HG03439 (cell line): Measurements from ENCODE around the gene SPATA13.
"Not testable (repeated sequence)": the region's sequence is repeated elsewhere in the genome, so short reads cannot be mapped to it uniquely, and the experiment has no call there.

Experiments
- ATAC-seq: cut with Tn5 transposase; IDR thresholded peaks from one replicate; pipeline ENCODE4 v1.9.1; 2021; ENCODE audit warnings: mild to moderate bottlenecking, moderate library complexity; ENCODE audit not compliant: unreplicated experiment

The SPATA13 gene

GRCh38 chr13:24307211-24308067 lies 146.9 kb downstream of the SPATA13 start:
- no peak for ATAC-seq

DNA sequence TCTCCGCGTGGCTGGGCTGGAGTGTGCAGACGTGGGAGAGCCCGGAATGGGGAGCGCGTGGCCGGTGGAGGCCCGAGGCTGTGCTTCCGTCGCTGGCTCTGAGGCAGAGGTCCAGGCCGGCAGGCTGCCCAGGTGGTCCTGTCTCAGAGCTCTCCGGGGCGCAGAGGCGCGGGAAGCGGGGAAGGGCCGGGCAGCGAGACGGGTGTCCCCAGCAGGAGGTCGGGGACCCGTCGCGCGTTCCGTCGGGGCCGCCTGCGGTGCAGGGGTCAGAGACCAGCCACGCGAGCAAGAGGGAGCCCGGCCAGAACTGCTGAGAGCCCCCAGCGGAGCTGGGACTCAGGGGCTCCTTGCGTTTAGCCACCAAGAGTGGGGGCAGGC lies 147.5 kb downstream of the SPATA13 start:
- no peak for ATAC-seq

- ATAC-seq = no peak
Measured at GRCh38 chr13:24308488-24309020, 148.0 kb downstream of the SPATA13 start.

- not testable (repeated sequence) for ATAC-seq
Measured at GRCh38 chr13:24309300-24309699, 148.8 kb downstream of the SPATA13 start, which contains the start of gene C1QTNF9. Gene C1QTNF9, plus strand, starts transcription at chr13:24309580. Its CDS starts 6,424 bp downstream, at chr13:24316004.

DNA sequence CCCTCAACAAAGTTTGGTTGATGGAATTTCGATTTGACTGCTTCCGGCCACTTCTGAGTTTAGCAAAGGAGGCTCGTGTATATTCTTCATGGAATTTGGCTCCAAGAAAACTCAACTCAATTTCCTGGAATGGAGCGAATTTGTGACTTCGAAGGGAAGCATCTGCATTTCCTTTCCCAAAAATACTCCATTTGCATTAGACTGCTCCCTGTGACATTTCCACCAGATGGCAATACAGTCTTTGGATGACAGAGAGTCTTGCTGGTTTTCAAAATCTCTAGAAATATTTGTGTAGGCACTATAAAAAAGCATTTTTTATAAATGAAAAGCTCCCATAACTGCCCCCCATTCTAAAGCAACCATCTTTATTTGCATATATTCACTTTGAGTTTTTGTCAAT lies 152.9 kb downstream of the SPATA13 start:
- ATAC-seq = no peak

GRCh38 chr13:24317835-24318234 lies 157.3 kb downstream of the SPATA13 start:
- not testable (repeated sequence) for ATAC-seq

GRCh38 chr13:24318878-24319277 lies 158.4 kb downstream of the SPATA13 start:
- not testable (repeated sequence) for ATAC-seq

DNA sequence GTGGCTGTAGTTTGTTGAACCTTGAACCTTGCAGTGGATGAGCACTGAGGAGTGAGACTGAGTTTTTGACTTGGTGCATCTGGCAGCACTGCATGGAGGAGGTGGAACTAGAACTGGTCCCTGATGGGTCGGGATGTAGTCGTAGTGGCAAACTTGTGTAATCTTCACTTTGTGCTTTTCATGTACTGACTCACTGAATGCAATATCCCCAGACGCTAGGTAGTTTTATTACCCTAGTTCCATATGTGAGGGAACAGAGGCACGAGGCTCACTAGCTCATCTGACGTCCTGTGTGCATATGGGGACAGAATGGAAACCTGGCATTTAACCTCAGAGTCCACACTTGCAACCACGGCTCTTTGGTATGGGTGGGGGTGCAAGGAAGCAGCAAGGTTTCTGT lies 159.1 kb downstream of the SPATA13 start:
- ATAC-seq = not testable (repeated sequence)

DNA sequence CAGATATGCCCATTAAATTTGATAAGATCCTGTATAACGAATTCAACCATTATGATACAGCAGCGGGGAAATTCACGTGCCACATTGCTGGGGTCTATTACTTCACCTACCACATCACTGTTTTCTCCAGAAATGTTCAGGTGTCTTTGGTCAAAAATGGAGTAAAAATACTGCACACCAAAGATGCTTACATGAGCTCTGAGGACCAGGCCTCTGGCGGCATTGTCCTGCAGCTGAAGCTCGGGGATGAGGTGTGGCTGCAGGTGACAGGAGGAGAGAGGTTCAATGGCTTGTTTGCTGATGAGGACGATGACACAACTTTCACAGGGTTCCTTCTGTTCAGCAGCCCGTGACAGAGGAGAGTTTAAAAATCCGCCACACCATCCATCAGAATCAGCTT lies 160.9 kb downstream of the SPATA13 start:
- not testable (repeated sequence) for ATAC-seq

GRCh38 chr13:24322470-24322869 lies 161.9 kb downstream of the SPATA13 start:
- ATAC-seq = not testable (repeated sequence)

- no peak for ATAC-seq
Measured at GRCh38 chr13:24323036-24323738, 162.7 kb downstream of the SPATA13 start.

- ATAC-seq = no peak
Measured at GRCh38 chr13:24323739-24324075, 163.2 kb downstream of the SPATA13 start.

DNA sequence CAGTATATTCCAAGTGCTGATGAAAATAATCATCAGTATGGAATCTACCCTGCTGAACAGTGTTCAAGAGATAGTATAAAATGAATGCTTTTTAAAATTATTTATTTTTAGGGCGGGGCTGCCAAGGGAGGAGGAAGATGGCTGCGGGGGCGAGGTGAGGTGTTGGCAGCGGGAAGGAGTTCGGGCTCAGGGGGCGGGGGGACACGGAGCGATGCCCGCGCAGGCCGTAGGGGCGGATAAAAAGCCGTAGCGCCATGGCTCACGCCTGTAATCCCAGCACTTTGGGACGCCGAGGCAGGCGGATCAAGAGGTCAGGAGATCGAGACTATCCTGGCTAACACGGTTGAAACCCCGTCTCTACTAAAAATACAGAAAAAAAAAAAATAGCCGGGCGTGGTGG lies 167.1 kb downstream of the SPATA13 start:
- ATAC-seq = not testable (repeated sequence)

- ATAC-seq = no peak
Measured at GRCh38 chr13:24328145-24328544, 167.6 kb downstream of the SPATA13 start.

- no peak for ATAC-seq
Measured at GRCh38 chr13:24338721-24339120, 178.2 kb downstream of the SPATA13 start.

DNA sequence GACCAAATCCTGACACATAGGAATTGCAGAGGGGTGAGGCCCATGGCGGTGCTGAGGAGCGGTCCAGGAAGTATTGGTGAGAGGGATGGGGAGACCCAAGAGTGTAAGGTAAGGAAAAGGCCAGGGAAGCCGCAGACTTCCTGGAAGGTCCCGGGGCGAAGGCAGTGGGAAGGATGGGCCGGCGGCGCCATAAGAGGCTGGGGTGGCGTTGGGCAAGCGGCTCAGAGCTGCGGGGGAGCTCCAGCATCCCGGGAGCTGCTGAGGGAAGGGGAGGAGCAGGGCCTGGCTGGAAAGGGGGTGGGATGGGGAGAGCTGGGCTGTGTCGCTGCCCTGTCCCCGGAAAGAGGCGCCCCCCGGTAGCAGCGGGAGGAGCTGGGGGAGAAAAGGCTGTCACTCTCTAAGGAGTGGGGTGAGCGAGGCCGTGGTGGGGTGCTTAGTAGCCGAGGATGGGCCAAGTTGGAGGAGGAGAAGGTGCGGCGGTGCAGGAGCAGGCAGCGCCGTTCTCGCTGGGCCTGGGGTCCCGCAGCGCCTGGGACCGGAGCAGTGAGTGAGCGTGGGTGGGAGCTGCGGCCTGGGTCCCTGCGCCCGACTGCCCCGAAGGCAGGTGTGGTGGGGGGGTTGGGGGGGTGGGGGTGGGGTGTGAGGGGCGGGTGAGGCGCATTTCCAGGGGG lies 179.6 kb downstream of the SPATA13 start:
- ATAC-seq = no peak

DNA sequence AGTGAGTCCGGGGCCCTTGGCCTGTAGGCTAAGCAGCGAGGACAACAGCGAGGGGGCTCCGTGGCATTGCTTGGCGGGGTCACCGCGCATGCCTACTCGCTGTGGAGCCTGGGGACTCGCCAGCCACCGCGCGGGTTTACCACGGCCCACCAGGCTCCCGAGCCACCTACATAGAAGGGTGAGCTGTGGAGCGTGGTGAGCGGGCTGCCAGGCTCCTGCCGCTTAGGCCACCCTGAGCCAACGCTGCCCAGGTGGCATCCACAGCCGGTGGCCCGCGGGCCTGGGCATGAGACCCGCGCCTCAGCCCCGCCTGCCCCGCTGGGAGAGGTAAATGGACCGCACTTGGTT lies 180.1 kb downstream of the SPATA13 start:
- ATAC-seq = no peak

DNA sequence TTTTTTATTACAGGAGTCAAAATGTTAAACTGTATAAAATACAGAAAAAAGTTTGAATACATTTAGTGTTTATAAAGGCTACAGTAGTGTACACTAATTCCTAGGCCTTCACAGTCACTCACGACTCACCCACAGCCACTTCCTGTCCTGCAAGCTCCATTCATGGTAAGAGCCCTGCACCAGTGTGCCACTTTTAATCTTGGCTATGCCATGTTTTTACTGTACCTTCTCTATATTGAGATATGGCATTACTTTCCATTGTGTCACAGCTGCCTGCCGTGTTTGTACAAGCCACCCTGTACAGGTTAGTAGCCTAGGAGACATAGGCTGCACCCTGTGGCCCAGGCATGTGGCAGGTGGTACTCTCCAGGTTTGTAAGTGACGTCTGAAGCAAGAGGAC lies 180.9 kb downstream of the SPATA13 start:
- ATAC-seq = no peak

DNA sequence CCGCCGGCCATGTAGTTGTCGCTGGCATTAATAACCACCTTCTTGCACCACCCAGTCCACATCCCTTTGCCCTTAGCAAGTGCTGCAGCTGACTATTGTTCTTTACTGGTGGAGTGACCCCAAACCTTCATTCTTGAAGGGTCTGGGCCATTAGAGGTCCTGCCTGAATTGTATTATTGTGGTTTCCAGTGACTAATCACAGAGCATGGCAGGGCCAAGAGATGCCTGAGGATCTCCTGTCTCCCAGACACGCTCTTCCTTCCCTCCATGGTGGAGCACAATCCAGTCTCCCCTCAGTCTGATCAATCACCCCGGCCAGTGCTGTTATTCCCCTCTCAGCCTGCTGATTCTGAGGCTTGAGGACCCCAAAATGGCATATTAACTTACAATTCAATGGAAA lies 187.9 kb downstream of the SPATA13 start:
- no peak for ATAC-seq

DNA sequence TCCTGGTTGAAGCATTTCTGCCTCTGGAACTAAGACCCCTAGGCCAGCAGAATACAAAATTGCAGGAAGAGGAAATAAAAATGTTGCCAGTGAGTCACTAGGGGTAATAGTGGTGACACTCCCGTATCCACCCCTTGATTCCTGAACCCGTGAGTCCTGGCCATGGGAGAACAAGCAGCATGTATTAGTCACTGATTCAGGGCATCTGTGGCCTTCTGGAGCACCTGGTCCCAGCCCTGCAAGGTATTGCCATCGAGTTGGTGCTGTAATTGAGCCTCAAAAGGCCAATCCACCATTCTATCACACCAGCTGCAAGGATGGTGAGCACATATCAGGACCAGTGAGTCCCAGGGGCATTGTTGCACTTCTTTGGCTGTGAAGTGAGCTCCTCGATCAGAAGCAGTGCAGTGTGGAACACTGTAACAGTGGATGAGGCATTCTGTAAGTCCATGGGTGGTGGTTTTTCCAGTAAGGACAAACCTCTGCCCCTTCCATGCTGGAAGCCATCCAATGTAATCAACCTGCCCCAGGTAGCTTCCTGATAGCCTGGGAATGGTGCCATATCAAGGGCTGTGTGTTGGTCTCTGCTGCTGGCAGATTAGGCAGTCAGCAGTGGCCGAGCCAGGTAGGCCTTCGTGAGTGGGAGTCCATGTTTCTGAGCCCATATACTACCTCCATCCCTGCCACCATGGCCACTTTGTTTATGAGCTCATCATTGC lies 188.4 kb downstream of the SPATA13 start:
- no peak for ATAC-seq
